OCI-LY1 (cell line): Measurements from ENCODE around the gene RGS17.

Experiments used
- H2AFZ ChIP-seq: fragments of 200-600 bp; sonication (generic), shearing (Covaris generic); 2 replicates; pipeline ENCODE4 v1.6.0; 2014; ENCODE audit warnings: antibody characterized with exemption, mild to moderate bottlenecking, low read length
- H3F3A ChIP-seq: fragments of 200-600 bp; sonication (generic), shearing (Covaris generic); 2 replicates; pipeline ENCODE4 v1.6.0; 2014; ENCODE audit warnings: mild to moderate bottlenecking, antibody characterized with exemption, low read length, moderate library complexity; ENCODE audit not compliant: insufficient read depth
- H3K27ac ChIP-seq: fragments of 200-600 bp; sonication (generic); 2 replicates; pipeline ENCODE4 v1.5.1; 2014; ENCODE audit warnings: low read length, mixed run types, mild to moderate bottlenecking, low read depth; ENCODE audit not compliant: poor library complexity, severe bottlenecking
- H3K27me3 ChIP-seq: fragments of 200-600 bp; sonication (generic); 2 replicates; pipeline ENCODE4 v1.6.0; 2014; ENCODE audit warnings: antibody characterized with exemption, mild to moderate bottlenecking, low read length, moderate library complexity; ENCODE audit not compliant: insufficient read depth
- H3K36me3 ChIP-seq: fragments of 200-600 bp; sonication (generic); 2 replicates; pipeline ENCODE4 v1.6.1; 2014; ENCODE audit warnings: mild to moderate bottlenecking, antibody characterized with exemption, low read length, moderate library complexity, mixed read lengths; ENCODE audit not compliant: insufficient read depth
- H3K4me1 ChIP-seq: fragments of 200-600 bp; sonication (generic); 2 replicates; pipeline ENCODE4 v1.5.1; 2014; ENCODE audit warnings: mild to moderate bottlenecking, low read length, moderate library complexity; ENCODE audit not compliant: insufficient read depth, severe bottlenecking
- H3K4me2 ChIP-seq: fragments of 200-600 bp; sonication (generic), shearing (Covaris generic); 2 replicates; pipeline ENCODE4 v1.6.1; 2014; ENCODE audit warnings: low read length
- H3K4me3 ChIP-seq: fragments of 200-600 bp; sonication (generic); 2 replicates; pipeline ENCODE4 v1.5.1; 2014; ENCODE audit warnings: low read length, low read depth, mild to moderate bottlenecking, mixed read lengths; ENCODE audit not compliant: poor library complexity, severe bottlenecking
- H3K79me2 ChIP-seq: fragments of 200-600 bp; shearing (Covaris generic); 2 replicates; pipeline ENCODE4 v1.6.1; 2016; ENCODE audit warnings: mixed run types, low read length, mixed read lengths; ENCODE audit not compliant: insufficient read depth
- H3K9ac ChIP-seq: fragments of 200-600 bp; sonication (generic), shearing (Covaris generic); 2 replicates; pipeline ENCODE4 v1.6.1; 2014; ENCODE audit warnings: mild to moderate bottlenecking, low read length, mixed read lengths
- H3K9me2 ChIP-seq: fragments of 200-600 bp; sonication (generic), shearing (Covaris generic); 2 replicates; pipeline ENCODE4 v1.6.1; 2014; ENCODE audit warnings: low read depth, mild to moderate bottlenecking, low read length, mixed read lengths
- H3K9me3 ChIP-seq: fragments of 200-600 bp; shearing (Covaris generic); 2 replicates; pipeline ENCODE4 v1.6.1; 2014; ENCODE audit warnings: low read length, mixed read lengths
- H4K20me1 ChIP-seq: fragments of 200-600 bp; sonication (generic), shearing (Covaris generic); 2 replicates; pipeline ENCODE4 v1.6.0; 2016; ENCODE audit warnings: mild to moderate bottlenecking, low read length; ENCODE audit not compliant: insufficient read depth
- CTCF ChIP-seq: fragments of 200-600 bp; sonication (generic), shearing (Covaris generic); IDR thresholded peaks from 2 replicates; pipeline ENCODE4 v1.5.1; 2017; ENCODE audit warnings: mild to moderate bottlenecking, antibody characterized with exemption, low read length, moderate library complexity, mixed read lengths
- EZH2 ChIP-seq: fragments of 200-600 bp; sonication (generic), shearing (Covaris generic); IDR thresholded peaks from 2 replicates; pipeline ENCODE4 v1.8.0; 2017; ENCODE audit warnings: borderline replicate concordance, mixed run types, mild to moderate bottlenecking, antibody characterized with exemption, low read length, moderate library complexity, mixed read lengths

The RGS17 gene

DNA sequence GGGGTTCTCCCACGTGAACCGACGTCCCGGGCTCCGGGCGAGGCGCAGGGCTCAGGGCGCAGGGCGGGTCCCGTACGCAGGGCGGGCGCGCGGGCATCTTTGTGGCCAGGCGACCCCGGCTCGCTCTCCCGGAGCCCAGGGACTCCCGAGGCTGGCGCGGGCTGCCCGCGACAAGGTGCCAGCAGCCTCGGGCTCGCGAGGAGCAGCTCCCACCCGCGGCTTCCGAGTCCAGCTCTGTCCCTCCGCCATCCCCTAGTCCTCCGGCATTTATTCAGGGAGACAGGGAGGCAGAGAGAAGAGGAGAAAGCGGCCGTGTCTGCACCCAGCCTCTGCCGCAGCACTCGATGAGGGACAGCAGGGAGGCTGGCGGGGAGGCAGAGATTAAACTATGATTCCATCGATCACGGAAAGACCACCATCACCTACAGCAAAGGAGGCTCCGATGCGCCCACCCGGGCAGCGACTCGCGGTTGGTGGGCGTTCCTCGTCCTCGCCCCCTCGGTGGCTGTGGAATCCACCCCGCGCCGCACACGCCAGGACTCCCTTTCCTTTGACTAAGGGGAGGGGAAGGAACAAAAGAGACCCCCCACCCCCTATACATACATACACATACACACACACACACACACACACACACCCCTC, 1.1 kb downstream of the RGS17 start:
- Histone ChIP-seq H3K4me3 (no peak overlapping the region), H3F3A (no peaks in the 10 kb centered on the region), H3K9ac (no peak overlapping the region), H4K20me1 (no peaks in the 10 kb centered on the region), H3K9me2 (no peaks in the 10 kb centered on the region), H3K27ac (no peak overlapping the region), H3K36me3 (no peaks in the 10 kb centered on the region), H2AFZ (no peak overlapping the region), H3K27me3 (no peaks in the 10 kb centered on the region), H3K4me2 (no peak overlapping the region), H3K4me1 (no peaks in the 10 kb centered on the region), H3K9me3 (no peaks in the 10 kb centered on the region), H3K79me2 (no peaks in the 10 kb centered on the region)
- TF ChIP-seq CTCF (no peak), EZH2 (no peak)

DNA sequence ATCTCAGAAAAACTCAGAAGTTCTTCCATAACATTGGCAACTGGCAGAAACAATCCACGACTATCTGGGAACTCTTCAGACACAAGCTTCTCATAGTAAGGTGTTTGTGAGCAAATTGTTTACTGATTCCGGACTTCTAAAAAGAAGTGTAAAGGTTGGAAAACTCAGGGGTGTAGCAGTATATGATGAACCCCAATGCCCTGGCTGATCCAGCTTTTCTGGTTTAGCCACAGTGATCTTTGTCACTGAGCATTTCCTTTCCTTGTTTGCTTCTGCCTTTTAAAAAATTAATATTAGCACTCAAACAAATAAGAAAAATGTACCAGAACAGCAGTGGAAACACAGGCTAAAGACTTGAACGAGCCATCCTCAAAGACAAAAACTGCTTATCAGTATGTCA, 4.9 kb downstream of the RGS17 start:
- Histone ChIP-seq H3K27me3 (no peaks in the 10 kb centered on the region), H3K9me2 (no peaks in the 10 kb centered on the region), H3F3A (no peaks in the 10 kb centered on the region), H4K20me1 (no peaks in the 10 kb centered on the region), H3K4me3 (no peak overlapping the region), H3K4me1 (no peaks in the 10 kb centered on the region), H3K27ac (no peak overlapping the region), H3K4me2 (no peak overlapping the region), H3K36me3 (no peaks in the 10 kb centered on the region), H3K9me3 (no peaks in the 10 kb centered on the region), H2AFZ (no peak overlapping the region), H3K9ac (no peak overlapping the region), H3K79me2 (no peaks in the 10 kb centered on the region)
- TF ChIP-seq EZH2 (no peak), CTCF (no peak)

DNA sequence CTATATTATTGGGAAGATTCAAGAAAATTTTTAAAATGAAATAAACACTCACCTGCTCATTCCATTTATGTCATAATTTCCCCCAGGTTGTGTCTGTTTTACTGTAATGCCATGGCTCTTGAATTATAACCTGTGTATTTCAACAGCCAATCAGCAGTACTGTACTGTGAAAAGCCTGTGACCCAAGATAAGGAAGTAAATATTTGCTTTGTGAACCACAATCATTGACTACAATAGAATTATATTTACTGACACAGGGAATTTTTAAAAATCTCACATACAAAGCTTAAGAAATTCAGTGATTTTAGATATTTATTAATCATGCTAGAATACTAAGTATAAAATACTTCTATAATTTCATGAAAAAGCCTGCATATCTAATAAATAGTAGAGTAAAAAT, 6.0 kb downstream of the RGS17 start:
- Histone ChIP-seq H3K9ac (no peak overlapping the region), H3K27ac (no peak overlapping the region)

More for the DNA sequence above, 6.0 kb downstream of the RGS17 start:
- Histone ChIP-seq H3K4me1 (no peaks in the 10 kb centered on the region), H3K36me3 (no peaks in the 10 kb centered on the region), H3K79me2 (no peaks in the 10 kb centered on the region), H3K4me3 (no peak overlapping the region), H4K20me1 (no peaks in the 10 kb centered on the region), H2AFZ (no peak overlapping the region), H3F3A (no peaks in the 10 kb centered on the region), H3K4me2 (no peak overlapping the region), H3K9me2 (no peaks in the 10 kb centered on the region), H3K9me3 (no peaks in the 10 kb centered on the region), H3K27me3 (no peaks in the 10 kb centered on the region)
- TF ChIP-seq CTCF (no peak), EZH2 (no peak)
